Aorta (tissue), 5 donors: ENCODE data around the gene P2RY6. TPM values are rescaled to one million over a fixed set of nuclear protein-coding genes. Genes with fewer than 3 reads are reported as not detected.

Experiments used
- ATAC-seq: fragments of 200-7000 bp; cut with Tn5 transposase; one replicate; pipeline ENCODE4 v1.9.1; 2022; ENCODE audit warnings: moderate library complexity; ENCODE audit not compliant: low FRiP score
- DNase-seq, 2 donors: peaks; one replicate each; pipeline ENCODE4 v3.0.0-alpha.2; 2020
- H3K27ac ChIP-seq, 2 donors: one replicate each; pipeline ENCODE4 v1.5.1; 2013; ENCODE audit warnings: low read length in 2 of 2, mild to moderate bottlenecking in 2 of 2, moderate library complexity in 2 of 2, control low read depth in 1 of 2, inconsistent platforms in 1 of 2, low read depth in 1 of 2
- H3K27me3 ChIP-seq, 2 donors: one replicate each; pipeline ENCODE4 v1.6.1; 2013; ENCODE audit warnings: control low read depth in 1 of 2, low read length in 1 of 2, mild to moderate bottlenecking in 1 of 2, moderate library complexity in 1 of 2; ENCODE audit not compliant: insufficient read depth in 2 of 2, control insufficient read depth in 1 of 2
- H3K36me3 ChIP-seq, 2 donors: one replicate each; pipeline ENCODE4 v1.6.1; 2013; ENCODE audit warnings: control low read depth in 1 of 2, low read length in 1 of 2, mild to moderate bottlenecking in 1 of 2; ENCODE audit not compliant: insufficient read depth in 2 of 2, control insufficient read depth in 1 of 2
- H3K4me1 ChIP-seq, 2 donors: one replicate each; pipeline ENCODE4 v1.6.1; 2013; ENCODE audit warnings: low read length in 2 of 2, control low read depth in 1 of 2, mild to moderate bottlenecking in 1 of 2, moderate library complexity in 1 of 2; ENCODE audit not compliant: insufficient read depth in 2 of 2, control insufficient read depth in 1 of 2
- H3K4me3 ChIP-seq, 2 donors: one replicate each; pipeline ENCODE4 v1.5.1; 2013; ENCODE audit warnings: low read length in 2 of 2, control low read depth in 1 of 2, mild to moderate bottlenecking in 1 of 2
- H3K9me3 ChIP-seq: one replicate; pipeline ENCODE4 v1.6.1; 2013; ENCODE audit warnings: mild to moderate bottlenecking, low read length; ENCODE audit not compliant: control insufficient read depth
- WGBS, 2 donors: extraction: QIAGEN DNeasy Blood & Tissue Kit; methylation state at CpG; one replicate each; pipeline ENCODE4 v1.1.7; 2013; 5-methylcytosine and 5-hydroxymethylcytosine counted together
- intact Hi-C, 2 donors: fragments of 100-400 bp; cut with DNase I; formaldehyde crosslinking; loops; one replicate each; pipeline versions ENCODE4 v1.14.2 to v1.15.0; 2022
- polyA plus RNA-seq, 2 donors: library from polyadenylated mRNA; stranded (reverse); fragments of 200-250 nt; gene quantifications; one replicate each; pipeline ENCODE4 v1.2.3, GENCODE V29; 2013
- total RNA-seq, 2 donors: library from RNA; stranded (reverse); fragmentation: NEBNext Ultra II Directional; extraction: Animal tissue kit (Norgen Biotek cat#: 25700); gene quantifications; one replicate each; pipeline ENCODE4 v1.2.1, GENCODE V29; 2021
- donor health status: healthy with polysubstance abuse.
- donor health status: Bipolar disorder and iron deficiency.
- donor health status: DM: no; HTN: no; CAD: no.
- donor health status: DM: no; HTN: no; CAD: no.
- donor health status: DM: yes; HTN: yes; CAD: no.

P2RY6 gene
- total and polyA plus RNA-seq, 4 donors, result 2.5 to 12.0 (median 5.2) TPM

GRCh38 chr11:73236205-73236765 is 35.9 kb upstream of the P2RY6 start:
- intact Hi-C loops, result no loop called here
- no peak overlapping the region for H3K4me3 ChIP-seq
- no peaks in the 10 kb centered on the region for H3K36me3 ChIP-seq
- H3K27ac ChIP-seq, result no peak overlapping the region
- no peaks in the 10 kb centered on the region for H3K4me1 ChIP-seq
- no peaks in the 10 kb centered on the region for H3K9me3 ChIP-seq
- peak; percentile 32 to 40 for DNase-seq
- WGBS, 2 donors, result 95 to 96% methylated on average over 4 of the region's 4 CpGs
- no peaks in the 10 kb centered on the region for H3K27me3 ChIP-seq
- ATAC-seq, result no peak

DNA sequence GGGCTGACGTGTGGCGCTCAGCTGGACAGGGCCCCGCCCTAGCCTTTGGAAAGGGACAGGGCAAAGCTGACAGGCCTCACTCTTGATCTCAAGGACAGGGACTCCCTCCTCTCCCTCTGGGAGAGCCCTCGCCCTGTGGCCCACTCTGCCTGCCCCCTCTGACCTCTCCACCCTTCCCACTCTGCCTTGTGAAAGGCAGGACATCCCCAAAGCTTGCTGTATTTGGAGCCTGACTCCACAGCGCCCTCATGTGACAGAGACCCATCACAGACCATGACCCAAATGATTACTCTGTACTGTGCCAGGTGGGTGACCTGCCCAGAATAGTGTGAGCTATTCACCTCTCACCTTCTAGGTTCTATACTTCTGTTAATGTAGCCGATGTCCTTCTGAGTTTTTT is 35.3 kb upstream of the P2RY6 start:
- Histone ChIP-seq H3K27ac (no peak overlapping the region), H3K4me1 (no peaks in the 10 kb centered on the region), H3K27me3 (no peaks in the 10 kb centered on the region), H3K9me3 (no peaks in the 10 kb centered on the region), H3K36me3 (no peaks in the 10 kb centered on the region), H3K4me3 (no peak overlapping the region)
- peak; percentile 61 to 76 for DNase-seq
- ATAC-seq, result peak; percentile 47
- 75% methylated on average over 6 of the region's 6 CpGs for WGBS, 2 donors
- intact Hi-C loops, result no loop called here

GRCh38 chr11:73237471-73238290 is 34.5 kb upstream of the P2RY6 start:
- no peak overlapping the region for H3K27ac ChIP-seq
- ATAC-seq (peak; percentile 23), DNase-seq (peak; percentile 49 to 81)
- no peaks in the 10 kb centered on the region for H3K4me1 ChIP-seq
- no peaks in the 10 kb centered on the region for H3K9me3 ChIP-seq
- intact Hi-C loops, result no loop called here
- WGBS, 2 donors, result 68 to 71% methylated on average over 10 of the region's 10 CpGs
- no peaks in the 10 kb centered on the region for H3K36me3 ChIP-seq
- no peaks in the 10 kb centered on the region for H3K27me3 ChIP-seq
- H3K4me3 ChIP-seq, result no peak overlapping the region

GRCh38 chr11:73239111-73239521 is 33.0 kb upstream of the P2RY6 start:
- peak; percentile 27 to 39 for DNase-seq
- Histone ChIP-seq H3K27ac (no peak overlapping the region), H3K9me3 (no peaks in the 10 kb centered on the region)

DNA sequence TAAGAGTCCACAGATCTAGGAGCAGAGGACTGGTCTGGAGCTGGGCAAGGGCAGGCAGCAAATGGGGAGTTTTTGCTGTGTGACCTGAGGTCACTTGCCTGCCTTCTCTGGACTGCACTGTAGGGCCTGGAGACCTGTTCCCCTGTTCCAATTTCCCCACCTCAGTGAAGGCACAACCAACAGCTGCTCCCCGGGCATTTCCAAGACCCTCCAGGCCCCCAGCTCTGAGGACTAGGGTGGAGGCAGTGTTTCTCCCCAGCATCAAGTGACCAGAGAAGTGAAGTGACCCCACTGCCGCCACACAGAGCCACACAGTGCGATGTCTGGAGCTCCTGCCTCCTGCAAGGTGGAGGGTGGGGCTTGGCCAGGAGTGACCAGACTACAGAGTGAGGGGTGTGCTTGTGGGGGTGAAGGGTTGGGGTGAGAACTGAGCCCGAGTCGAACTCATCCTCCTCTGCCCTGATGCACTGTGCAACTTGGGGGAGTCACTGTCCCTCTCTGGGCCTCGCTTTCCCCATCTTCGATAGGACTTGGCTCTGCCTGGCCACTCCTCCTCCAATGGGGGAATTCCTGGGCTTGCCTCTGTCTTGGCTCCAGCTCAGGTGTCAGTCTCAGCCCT is 32.5 kb upstream of the P2RY6 start:
- Histone ChIP-seq H3K27me3 (no peaks in the 10 kb centered on the region), H3K4me1 (no peaks in the 10 kb centered on the region), H3K9me3 (no peaks in the 10 kb centered on the region), H3K27ac (no peak overlapping the region), H3K4me3 (no peak overlapping the region), H3K36me3 (no peaks in the 10 kb centered on the region)
- WGBS, 2 donors, result 62 to 69% methylated on average over 7 of the region's 7 CpGs
- DNase-seq (no peak), ATAC-seq (no peak)
- intact Hi-C loops, result loop anchor here (2.0 to 10.0 kb wide), 4 partner anchors 49 to 415 kb away; no protein-coding TSS in a partner anchor

More at GRCh38 chr11:73239111-73239521, 33.0 kb upstream of the P2RY6 start:
- Histone ChIP-seq H3K36me3 (no peaks in the 10 kb centered on the region), H3K4me1 (no peaks in the 10 kb centered on the region), H3K4me3 (no peak overlapping the region), H3K27me3 (no peaks in the 10 kb centered on the region)
- intact Hi-C loops, result no loop called here
- 79 to 82% methylated on average over 6 of the region's 6 CpGs for WGBS, 2 donors
- no peak for ATAC-seq

GRCh38 chr11:73240190-73240781 is 31.9 kb upstream of the P2RY6 start:
- Histone ChIP-seq H3K9me3 (no peaks in the 10 kb centered on the region), H3K4me1 (no peaks in the 10 kb centered on the region), H3K27ac (peak overlapping the region in 1 of 2 donors; percentile 20), H3K36me3 (no peaks in the 10 kb centered on the region), H3K4me3 (no peak overlapping the region), H3K27me3 (no peaks in the 10 kb centered on the region)
- ATAC-seq (peak; percentile 49), DNase-seq (peak; percentile 80 to 93)
- intact Hi-C loops, result loop anchor here (2.0 to 10.0 kb wide), 4 partner anchors 49 to 415 kb away; no protein-coding TSS in a partner anchor
- 4 to 5% methylated on average over 4 of the region's 4 CpGs for WGBS, 2 donors

DNA sequence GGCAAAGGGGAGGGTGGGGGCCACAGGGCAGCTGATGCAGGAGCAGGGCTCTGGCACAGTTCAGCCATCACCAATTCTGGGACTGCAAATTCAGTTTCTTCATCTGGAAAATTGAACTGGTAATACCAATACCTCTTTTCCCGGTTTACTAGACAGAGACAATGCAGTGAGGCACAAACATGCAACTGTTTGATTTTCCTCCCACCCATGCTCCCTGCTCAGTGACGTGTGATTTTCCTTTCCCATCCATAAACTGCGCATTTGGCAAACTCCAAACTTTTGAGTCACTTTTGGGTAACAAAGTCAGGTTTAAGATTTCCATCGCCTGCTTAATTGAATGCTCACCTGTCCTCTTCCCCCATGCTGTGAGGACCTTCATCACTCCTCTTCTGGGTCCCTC is 30.8 kb upstream of the P2RY6 start:
- Histone ChIP-seq H3K4me1 (no peaks in the 10 kb centered on the region), H3K27me3 (no peaks in the 10 kb centered on the region), H3K27ac (no peak overlapping the region), H3K4me3 (no peak overlapping the region), H3K36me3 (no peaks in the 10 kb centered on the region), H3K9me3 (no peaks in the 10 kb centered on the region)
- intact Hi-C loops, result loop anchor here (2.0 to 10.0 kb wide), 4 partner anchors 48 to 416 kb away; no protein-coding TSS in a partner anchor
- DNase-seq (no peak), ATAC-seq (no peak)
- 87 to 93% methylated on average over 4 of the region's 4 CpGs for WGBS, 2 donors

DNA sequence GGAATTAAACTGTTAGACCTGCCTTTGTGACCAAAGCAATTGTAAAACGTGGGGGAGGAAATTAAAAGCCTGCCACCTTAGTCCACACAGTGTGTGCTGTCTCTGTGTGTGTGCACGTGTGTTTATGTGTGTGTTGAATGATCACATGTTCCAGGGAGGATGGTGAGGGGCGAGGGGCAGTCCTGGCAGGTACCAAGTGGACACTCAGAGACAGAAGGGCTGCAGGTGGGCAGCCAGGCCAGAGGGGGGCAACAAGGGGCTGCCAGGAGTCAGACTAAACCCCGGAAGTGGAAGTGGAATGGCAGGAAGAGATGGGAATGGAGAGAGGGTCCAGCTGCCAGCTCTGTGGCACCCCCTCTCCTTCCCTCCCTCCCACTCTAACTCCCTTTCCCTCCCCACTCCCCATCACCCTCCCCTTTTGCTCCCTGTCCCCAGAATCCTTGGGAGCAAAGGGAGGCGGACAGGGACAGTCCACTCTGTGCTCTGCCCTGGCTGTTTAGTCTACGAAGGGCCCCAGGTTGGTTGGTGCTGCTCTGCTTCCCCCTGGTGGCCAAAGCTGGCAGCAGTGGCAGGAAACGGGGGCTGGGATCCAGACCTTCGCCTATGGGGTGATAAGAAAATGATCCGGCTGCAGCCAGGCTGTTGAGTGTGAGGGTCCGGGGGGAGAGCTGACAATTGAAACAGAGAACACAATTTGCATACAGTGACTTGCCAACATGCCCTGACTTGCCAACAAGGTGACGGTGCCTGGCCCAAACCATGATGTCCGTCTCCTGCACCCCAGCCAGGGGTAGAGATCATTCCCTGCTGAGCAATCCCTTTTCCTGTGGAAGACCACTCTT is 29.7 kb upstream of the P2RY6 start:
- peak; percentile 83 to 95 for DNase-seq
- no peaks in the 10 kb centered on the region for H3K27me3 ChIP-seq
- peak; percentile 82 for ATAC-seq
- H3K9me3 ChIP-seq, result no peaks in the 10 kb centered on the region
- whole genome bisulfite sequencing, 2 donors, result 14 to 17% methylated on average over 12 of the region's 12 CpGs
- H3K27ac ChIP-seq, result no peak overlapping the region
- H3K36me3 ChIP-seq, result no peaks in the 10 kb centered on the region
- H3K4me3 ChIP-seq, result no peak overlapping the region
- intact Hi-C loops, result loop anchor here (1.0 to 10.0 kb wide), 4 partner anchors 55 to 418 kb away; no protein-coding TSS in a partner anchor
- no peaks in the 10 kb centered on the region for H3K4me1 ChIP-seq
